GM04504 (cell line): ENCODE measurements around the gene UBR2.

ENCODE experiments used
- DNase-seq: peaks from one replicate; pipeline ENCODE4 v3.0.0-alpha.2; 2012; ENCODE audit warnings: low read depth

The UBR2 gene

GRCh38 chr6:42563697-42564505 is at the start of gene UBR2:
Gene UBR2, plus strand, starts transcription at chr6:42564029. Its CDS starts 291 bp downstream, at chr6:42564320.
- DNase-seq: peak; percentile 98

- no peak for DNase-seq
Measured at GRCh38 chr6:42514745-42515144, 49.1 kb upstream of the UBR2 start.

- no peak for DNase-seq
Measured at GRCh38 chr6:42519779-42520178, 44.0 kb upstream of the UBR2 start.

DNA sequence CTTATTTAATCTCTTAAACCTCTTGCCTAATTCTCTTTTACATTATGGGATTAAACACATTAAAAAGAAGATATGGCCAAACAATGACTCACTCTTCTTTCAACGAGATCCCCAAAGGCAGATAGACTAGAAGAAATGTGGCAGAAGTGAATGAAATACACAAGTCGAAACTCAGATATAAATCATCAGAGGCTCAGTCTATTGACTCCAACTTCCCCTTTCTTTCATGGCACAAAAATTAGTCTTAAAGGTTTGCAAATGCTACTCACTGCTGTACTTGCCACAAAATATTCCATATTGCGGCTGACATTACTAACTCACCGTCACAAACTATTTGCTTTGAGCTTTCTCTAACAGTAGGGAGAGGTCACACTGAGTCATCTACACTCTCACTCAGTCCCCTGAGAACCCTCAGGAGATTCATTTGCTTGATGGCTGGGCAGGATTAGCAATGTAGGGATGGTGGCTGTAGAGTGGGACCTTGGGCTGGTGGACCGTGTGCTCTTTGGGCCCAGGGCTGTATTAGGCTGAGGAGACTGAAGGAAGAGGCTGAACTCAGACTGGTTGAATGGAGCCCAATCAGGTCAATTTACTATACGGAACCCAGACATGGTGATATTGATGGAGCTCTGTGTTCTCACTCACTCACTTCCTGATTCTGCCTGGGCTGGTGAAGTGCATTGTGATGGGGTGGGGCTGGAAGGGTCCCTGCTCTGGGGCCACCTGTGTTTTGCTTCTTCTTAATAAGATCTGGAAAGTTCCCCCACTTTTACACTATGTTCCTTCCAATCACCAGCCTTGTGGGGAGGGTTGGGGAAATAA is 42.8 kb upstream of the UBR2 start:
- peak; percentile 60 for DNase-seq

DNA sequence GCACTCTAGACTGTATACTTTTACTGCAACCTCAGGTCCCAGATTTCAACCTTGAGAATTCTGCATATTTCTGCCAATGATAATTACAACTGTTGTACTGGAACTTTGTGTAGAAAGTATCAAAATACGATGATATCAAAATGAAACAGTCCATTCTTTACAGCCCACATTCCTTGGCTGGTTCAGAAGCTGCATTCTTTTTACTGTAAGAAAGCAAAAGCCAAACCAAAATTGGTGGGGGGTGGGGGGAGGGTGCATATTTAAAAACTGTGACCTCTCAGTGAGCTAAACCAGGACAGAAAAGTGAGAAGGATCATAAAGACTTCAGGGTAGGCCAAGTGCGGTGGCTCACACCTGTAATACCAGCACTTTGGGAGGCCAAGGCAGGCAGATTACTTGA is 41.8 kb upstream of the UBR2 start:
- DNase-seq: no peak

DNA sequence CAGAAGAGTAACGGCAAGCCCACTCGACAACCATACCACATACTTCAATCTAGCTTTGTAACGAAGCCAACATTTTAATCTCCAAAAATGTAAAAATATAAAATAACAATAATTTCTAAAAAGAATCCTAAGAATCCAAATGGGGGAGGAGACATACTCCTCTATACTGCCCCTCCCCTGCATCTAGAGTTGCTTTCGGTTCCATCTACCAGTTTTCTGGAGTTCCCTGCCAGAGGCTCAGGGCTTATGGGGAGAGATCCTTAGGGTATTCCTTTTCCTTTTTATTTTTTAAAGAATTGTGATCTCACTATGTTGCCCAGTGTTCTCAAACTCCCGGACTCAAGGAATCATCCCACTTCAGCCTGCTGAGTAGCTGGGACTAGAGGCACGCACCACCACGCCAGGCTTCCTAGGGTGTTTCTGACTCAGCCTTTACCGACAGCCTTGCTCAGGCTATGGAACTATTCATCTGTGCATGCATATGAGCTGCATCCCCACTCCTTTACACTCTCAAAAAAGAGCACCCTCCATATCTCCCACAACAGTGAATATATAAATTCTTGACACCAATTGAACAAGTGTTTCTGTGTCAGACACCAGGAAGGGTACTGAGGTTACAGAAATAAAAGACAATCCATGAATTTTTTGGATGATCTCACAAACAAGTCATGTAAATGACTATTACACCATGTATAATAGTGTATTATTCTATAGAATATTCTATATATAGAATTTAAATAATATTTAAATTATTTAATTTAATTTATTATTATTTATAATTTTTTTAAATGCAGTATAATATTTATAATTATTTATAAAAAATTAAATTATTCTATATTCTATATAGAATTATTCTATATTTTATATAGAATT is 40.7 kb upstream of the UBR2 start:
- no peak for DNase-seq

DNA sequence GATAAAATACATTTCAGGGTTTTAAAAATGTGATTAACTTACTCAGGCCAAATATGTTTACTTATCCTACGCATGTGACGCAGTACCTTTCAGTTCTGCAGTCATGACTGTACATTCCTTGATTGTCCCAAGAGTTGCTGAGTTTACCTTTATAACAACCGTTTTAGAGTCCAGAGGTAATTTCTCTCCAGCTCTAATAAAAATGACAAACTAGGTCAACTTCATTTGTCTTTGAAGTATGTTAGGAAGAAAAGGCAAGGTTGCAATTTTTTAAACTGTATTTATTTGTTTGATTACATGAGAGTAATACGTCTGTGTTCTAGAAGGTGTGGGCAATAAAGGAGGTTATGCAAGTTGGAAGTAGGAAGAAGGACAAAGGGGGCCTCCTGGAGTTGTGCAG is 38.6 kb upstream of the UBR2 start:
- DNase-seq: no peak

- no peak for DNase-seq
Measured at GRCh38 chr6:42526616-42527015, 37.2 kb upstream of the UBR2 start.

DNA sequence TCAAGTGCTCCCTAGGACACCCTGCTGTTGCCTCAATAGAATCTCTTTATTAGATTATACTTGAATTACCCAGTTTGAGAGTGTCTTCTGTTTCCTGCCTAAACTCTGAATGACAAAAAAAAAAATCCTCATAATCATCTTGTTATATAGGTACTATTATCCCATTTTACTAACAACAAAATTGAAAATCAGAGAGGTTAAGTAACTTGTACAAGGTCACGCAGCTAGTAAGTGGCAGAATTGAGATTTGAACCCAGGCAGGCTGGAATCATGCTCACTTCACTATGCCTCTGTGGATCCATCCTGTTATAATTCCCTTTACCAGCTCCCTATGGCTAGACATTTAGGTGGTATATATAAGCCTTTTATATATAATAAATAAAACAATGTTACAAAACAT is 36.6 kb upstream of the UBR2 start:
- no peak for DNase-seq

GRCh38 chr6:42530296-42530695 is 33.5 kb upstream of the UBR2 start:
- DNase-seq: no peak

- DNase-seq: no peak
Measured at GRCh38 chr6:42530751-42531150, 33.1 kb upstream of the UBR2 start.

- no peak for DNase-seq
Measured at GRCh38 chr6:42532038-42532669, 31.7 kb upstream of the UBR2 start.

GRCh38 chr6:42533794-42534193 is 30.0 kb upstream of the UBR2 start:
- no peak for DNase-seq

- no peak for DNase-seq
Measured at GRCh38 chr6:42537536-42537935, 26.3 kb upstream of the UBR2 start.

DNA sequence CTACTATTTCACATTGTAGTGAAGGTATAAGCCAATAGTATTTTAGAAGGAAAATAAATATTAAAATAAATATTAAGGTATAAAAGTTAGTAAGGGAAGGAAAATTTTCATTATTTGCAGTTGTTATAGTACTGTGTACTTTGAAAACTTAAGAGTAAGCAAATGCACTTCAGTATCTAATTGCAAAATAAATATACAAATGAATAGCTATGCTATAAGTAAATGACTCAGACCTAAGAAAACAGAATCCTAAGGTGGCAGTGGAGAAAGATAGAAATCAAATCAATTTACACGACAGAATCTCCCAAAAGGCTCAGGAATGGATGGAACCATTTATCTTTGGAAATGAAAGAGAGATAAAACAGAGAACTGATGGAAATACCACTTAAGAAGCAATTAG is 24.7 kb upstream of the UBR2 start:
- DNase-seq: no peak

- no peak for DNase-seq
Measured at GRCh38 chr6:42545226-42545773, 18.5 kb upstream of the UBR2 start.

GRCh38 chr6:42547407-42548329 is 16.2 kb upstream of the UBR2 start:
- DNase-seq: peak; percentile 60

DNA sequence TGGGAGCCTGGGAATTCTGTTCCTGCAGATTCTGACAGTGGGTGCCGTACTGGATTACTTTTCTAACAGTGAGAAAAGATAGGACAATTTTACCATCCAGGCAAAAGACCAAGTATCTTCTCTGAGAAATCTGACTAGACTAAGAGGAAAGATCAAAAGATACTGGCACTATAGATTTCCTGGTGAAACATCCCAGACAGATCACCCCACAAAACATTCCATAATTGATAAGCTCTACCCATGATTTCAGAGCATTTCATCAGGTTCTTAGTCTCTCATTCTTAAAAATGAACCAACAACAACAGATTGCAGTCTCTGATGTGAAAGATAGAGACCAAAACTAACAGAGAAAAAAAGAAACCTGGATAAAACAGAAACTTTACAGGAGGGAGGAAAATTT is 13.6 kb upstream of the UBR2 start:
- no peak for DNase-seq

GRCh38 chr6:42551217-42551616 is 12.6 kb upstream of the UBR2 start:
- no peak for DNase-seq

DNA sequence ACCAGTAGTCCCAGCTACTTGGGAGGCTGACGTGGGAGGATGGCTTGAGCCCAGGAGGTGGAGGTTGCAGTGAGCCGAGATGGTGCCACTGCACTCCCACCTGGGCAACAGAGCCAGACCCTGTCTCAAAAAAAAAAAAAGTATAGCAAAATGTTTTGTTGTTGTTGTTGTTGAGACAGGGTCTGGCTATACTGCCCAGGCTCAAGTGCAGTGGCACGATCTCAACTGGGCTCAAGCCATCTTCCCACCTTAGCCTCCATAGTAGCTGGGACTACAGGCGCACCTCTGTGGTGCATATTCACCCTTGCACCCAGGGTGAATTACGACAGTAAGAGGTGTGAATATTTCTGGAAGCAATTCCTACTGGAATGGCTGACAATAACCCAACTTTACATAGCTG is 11.4 kb upstream of the UBR2 start:
- DNase-seq: no peak
